ENCODE results near the gene PLB1. TPM values are rescaled to one million over a fixed set of nuclear protein-coding genes. Genes with fewer than 3 reads are reported as not detected.

Gene PLB1
- polyA plus RNA-seq, 1 donor from 2014 or later: 2.8 TPM

GRCh38 chr2:28623582-28624405, 127.9 kb downstream of the PLB1 start:
- no peak overlapping the region for H3K4me2 ChIP-seq (ENCODE audit: low read length)
- no peak overlapping the region for H3K4me3 ChIP-seq (ENCODE audit: low read length)
- no peaks in the 10 kb centered on the region for H3K36me3 ChIP-seq (ENCODE audit: insufficient read depth, low read length)
- no peaks in the 10 kb centered on the region for H3K9me2 ChIP-seq (ENCODE audit: insufficient read depth, low read length)
- H4K20me1 ChIP-seq (ENCODE audit: insufficient read depth): no peaks in the 10 kb centered on the region
- H2AFZ ChIP-seq (ENCODE audit: low read depth, low read length): no peak overlapping the region
- H3F3A ChIP-seq (ENCODE audit: insufficient read depth, low read length, poor library complexity, severe bottlenecking): no peaks in the 10 kb centered on the region
- no peaks in the 10 kb centered on the region for H3K79me2 ChIP-seq (replicated peaks; ENCODE audit: insufficient read depth, low read length)
- no peak overlapping the region for H3K27ac ChIP-seq (ENCODE audit: low read length)
- TF ChIP-seq TAF1 (IDR thresholded peaks at IDR 0.05; ENCODE audit: low read depth) (no peak), REST (IDR thresholded peaks at IDR 0.05; ENCODE audit: borderline replicate concordance) (no peak), CTCF (IDR thresholded peaks at IDR 0.05; ENCODE audit: poor library complexity, severe bottlenecking) (no peak), MXI1 (conservative IDR thresholded peaks at IDR 0.05; ENCODE audit: poor library complexity, severe bottlenecking) (no peak), EP300 (conservative IDR thresholded peaks at IDR 0.05; ENCODE audit: poor library complexity, severe bottlenecking) (no peak), RAD21 (conservative IDR thresholded peaks at IDR 0.05) (no peak), SMC3 (conservative IDR thresholded peaks at IDR 0.05; ENCODE audit: poor library complexity) (no peak), EZH2 (IDR thresholded peaks at IDR 0.05; ENCODE audit: borderline replicate concordance, insufficient read depth, low read length, poor library complexity, severe bottlenecking) (no peak), POLR2AphosphoS5 (IDR thresholded peaks at IDR 0.05) (no peak)
- no peaks in the 10 kb centered on the region for H3K9me3 ChIP-seq (ENCODE audit: low read length)
- H3K27me3 ChIP-seq (ENCODE audit: insufficient read depth, low read depth, low read length): no peaks in the 10 kb centered on the region
- no peak overlapping the region for H3K9ac ChIP-seq (ENCODE audit: low read length)

GRCh38 chr2:28624436-28624792, 128.6 kb downstream of the PLB1 start:
- H3K27me3 ChIP-seq (ENCODE audit: insufficient read depth, low read depth, low read length): no peaks in the 10 kb centered on the region
- no peak for TF ChIP-seq TAF1 (IDR thresholded peaks at IDR 0.05; ENCODE audit: low read depth)
- no peak for TF ChIP-seq RAD21 (conservative IDR thresholded peaks at IDR 0.05)
- TF ChIP-seq REST (IDR thresholded peaks at IDR 0.05; ENCODE audit: borderline replicate concordance): no peak
- TF ChIP-seq SMC3 (conservative IDR thresholded peaks at IDR 0.05; ENCODE audit: poor library complexity): no peak
- TF ChIP-seq POLR2AphosphoS5 (IDR thresholded peaks at IDR 0.05): no peak
- TF ChIP-seq EP300 (conservative IDR thresholded peaks at IDR 0.05; ENCODE audit: poor library complexity, severe bottlenecking): no peak
- TF ChIP-seq EZH2 (IDR thresholded peaks at IDR 0.05; ENCODE audit: borderline replicate concordance, insufficient read depth, low read length, poor library complexity, severe bottlenecking): no peak
- TF ChIP-seq CTCF (IDR thresholded peaks at IDR 0.05; ENCODE audit: poor library complexity, severe bottlenecking): no peak
- TF ChIP-seq MXI1 (conservative IDR thresholded peaks at IDR 0.05; ENCODE audit: poor library complexity, severe bottlenecking): no peak
- H4K20me1 ChIP-seq (ENCODE audit: insufficient read depth): no peaks in the 10 kb centered on the region
- H3K4me2 ChIP-seq (ENCODE audit: low read length): no peak overlapping the region
- no peaks in the 10 kb centered on the region for H3K9me2 ChIP-seq (ENCODE audit: insufficient read depth, low read length)
- no peak overlapping the region for H3K4me3 ChIP-seq (ENCODE audit: low read length)
- no peak overlapping the region for H3K9ac ChIP-seq (ENCODE audit: low read length)
- no peaks in the 10 kb centered on the region for H3K36me3 ChIP-seq (ENCODE audit: insufficient read depth, low read length)
- no peak overlapping the region for H3K27ac ChIP-seq (ENCODE audit: low read length)
- H2AFZ ChIP-seq (ENCODE audit: low read depth, low read length): no peak overlapping the region
- H3K79me2 ChIP-seq (replicated peaks; ENCODE audit: insufficient read depth, low read length): no peaks in the 10 kb centered on the region
- H3K9me3 ChIP-seq (ENCODE audit: low read length): no peaks in the 10 kb centered on the region
- H3F3A ChIP-seq (ENCODE audit: insufficient read depth, low read length, poor library complexity, severe bottlenecking): no peaks in the 10 kb centered on the region

Data from neural cell (in vitro differentiated cells).